Thymus (tissue), 11 donors: ENCODE results near the gene ANKRD31. TPM values are rescaled to one million over a fixed set of nuclear protein-coding genes. Genes with fewer than 3 reads are reported as not detected.

Source experiments
- DNase-seq, 9 donors: peaks; one replicate each; pipeline ENCODE4 v3.0.0-alpha.2; 2013; ENCODE audit warnings: low spot score in 9 of 9, low read depth in 6 of 9, missing footprints in 1 of 9
- H3K27ac ChIP-seq, 2 donors: one replicate each; pipeline ENCODE4 v1.5.1; 2013; ENCODE audit warnings: control low read depth in 1 of 2, low read depth in 1 of 2, low read length in 1 of 2, mild to moderate bottlenecking in 1 of 2, moderate library complexity in 1 of 2
- H3K27me3 ChIP-seq, 2 donors: one replicate each; pipeline ENCODE4 v1.5.1; 2013; ENCODE audit warnings: low read length in 1 of 2; ENCODE audit not compliant: control insufficient read depth in 2 of 2, insufficient read depth in 1 of 2
- H3K36me3 ChIP-seq, 2 donors: one replicate each; pipeline ENCODE4 v1.5.1; 2013; ENCODE audit warnings: low read length in 1 of 2, mild to moderate bottlenecking in 1 of 2, moderate library complexity in 1 of 2; ENCODE audit not compliant: control insufficient read depth in 2 of 2, insufficient read depth in 2 of 2
- H3K4me1 ChIP-seq, 2 donors: one replicate each; pipeline ENCODE4 v1.5.1; 2013; ENCODE audit warnings: low read length in 2 of 2; ENCODE audit not compliant: control insufficient read depth in 2 of 2, insufficient read depth in 2 of 2
- H3K4me3 ChIP-seq, 2 donors: one replicate each; pipeline ENCODE4 v1.5.1; 2013; ENCODE audit warnings: low read length in 2 of 2, control low read depth in 1 of 2, mild to moderate bottlenecking in 1 of 2
- H3K9me3 ChIP-seq, 2 donors: one replicate each; pipeline ENCODE4 v1.5.1; 2013; ENCODE audit warnings: low read length in 1 of 2, mild to moderate bottlenecking in 1 of 2; ENCODE audit not compliant: control insufficient read depth in 2 of 2, insufficient read depth in 1 of 2
- WGBS: extraction: QIAGEN DNeasy Blood & Tissue Kit; methylation state at CpG from one replicate; pipeline ENCODE4 v1.1.7; 2013; 5-methylcytosine and 5-hydroxymethylcytosine counted together
- polyA plus RNA-seq: library from polyadenylated mRNA; stranded (reverse); fragments of 200-250 nt; gene quantifications from one replicate; pipeline ENCODE4 v1.2.3, GENCODE V29; 2013
- total RNA-seq: library from RNA; stranded (reverse); fragments of 120-200 nt; gene quantifications from one replicate; pipeline ENCODE4 v1.2.4, GENCODE V29; 2013
- donor health status: healthy.

The ANKRD31 gene
- total and polyA plus RNA-seq, 2 donors, result 0.61 to 0.64 TPM

DNA sequence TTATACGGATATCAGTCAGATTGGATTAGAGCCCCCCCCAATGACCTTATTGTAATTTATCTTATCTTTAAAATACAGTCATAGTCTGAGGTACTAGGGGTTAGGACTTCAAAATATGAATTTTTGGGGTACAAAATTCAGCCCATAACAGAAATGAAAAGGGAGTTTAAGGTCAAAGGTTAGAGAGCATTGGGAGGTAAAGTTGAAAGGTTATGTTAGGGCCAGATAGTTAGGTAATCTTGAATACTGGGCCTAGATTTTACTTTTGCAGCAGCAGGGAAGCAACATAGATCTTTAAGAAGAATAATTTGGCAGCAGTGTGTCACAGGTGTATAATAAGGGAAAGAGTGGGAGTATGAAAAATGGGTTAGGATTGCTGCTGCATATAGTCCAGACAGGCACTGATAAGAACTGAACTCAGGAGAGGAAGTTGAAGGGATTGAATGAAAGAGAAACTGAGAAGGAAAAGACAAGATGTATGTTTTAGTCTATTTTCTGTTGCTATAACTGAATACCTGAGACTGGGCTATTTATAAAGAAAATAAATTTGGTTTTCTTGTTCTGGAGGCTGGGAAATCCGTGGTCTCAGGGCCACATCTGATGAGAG lies 173.7 kb downstream of the ANKRD31 start:
- H3K4me1 ChIP-seq, result peaks cover 45 to 52% of the 10 kb centered on the region in 2 donors
- no peak for DNase-seq
- no peaks in the 10 kb centered on the region for H3K27me3 ChIP-seq
- H3K4me3 ChIP-seq, result no peak overlapping the region
- H3K9me3 ChIP-seq, result no peaks in the 10 kb centered on the region
- H3K27ac ChIP-seq, result peak overlapping the region; percentile 15 to 40
- no peaks in the 10 kb centered on the region for H3K36me3 ChIP-seq
- WGBS, result 97% methylated on average over 2 of the region's 2 CpGs

DNA sequence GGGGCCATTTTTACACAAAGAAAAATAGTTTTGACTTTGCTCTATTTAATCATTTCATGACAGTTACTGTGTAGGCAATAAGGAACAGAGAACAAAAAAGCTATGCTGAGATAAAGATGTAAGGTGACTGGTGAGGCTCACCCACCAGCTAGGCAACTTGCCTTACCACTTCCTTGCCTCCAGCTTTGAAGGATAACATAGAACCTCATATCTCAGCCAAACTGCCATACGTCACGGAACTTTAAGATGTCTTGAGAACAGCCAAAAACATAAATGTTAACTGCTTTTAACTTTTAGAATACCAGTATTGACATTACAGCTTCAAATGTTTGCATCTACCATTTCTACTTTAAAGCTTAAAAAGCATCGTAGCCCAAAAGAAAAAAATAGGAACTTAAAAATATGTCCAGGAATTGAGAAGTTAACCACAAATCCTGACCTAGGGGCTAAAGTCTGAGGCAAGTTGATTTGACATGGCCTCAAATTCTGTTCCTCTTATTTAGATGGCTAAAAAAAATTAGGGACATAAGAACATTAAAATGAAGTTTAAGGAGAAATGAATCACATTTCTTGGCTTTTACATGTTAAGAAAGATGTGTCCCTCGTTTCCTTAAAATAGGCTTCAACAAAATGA lies 176.6 kb downstream of the ANKRD31 start:
- H3K27me3 ChIP-seq, result no peaks in the 10 kb centered on the region
- H3K9me3 ChIP-seq, result no peaks in the 10 kb centered on the region
- WGBS, result 12% methylated on average over 4 of the region's 4 CpGs

DNA sequence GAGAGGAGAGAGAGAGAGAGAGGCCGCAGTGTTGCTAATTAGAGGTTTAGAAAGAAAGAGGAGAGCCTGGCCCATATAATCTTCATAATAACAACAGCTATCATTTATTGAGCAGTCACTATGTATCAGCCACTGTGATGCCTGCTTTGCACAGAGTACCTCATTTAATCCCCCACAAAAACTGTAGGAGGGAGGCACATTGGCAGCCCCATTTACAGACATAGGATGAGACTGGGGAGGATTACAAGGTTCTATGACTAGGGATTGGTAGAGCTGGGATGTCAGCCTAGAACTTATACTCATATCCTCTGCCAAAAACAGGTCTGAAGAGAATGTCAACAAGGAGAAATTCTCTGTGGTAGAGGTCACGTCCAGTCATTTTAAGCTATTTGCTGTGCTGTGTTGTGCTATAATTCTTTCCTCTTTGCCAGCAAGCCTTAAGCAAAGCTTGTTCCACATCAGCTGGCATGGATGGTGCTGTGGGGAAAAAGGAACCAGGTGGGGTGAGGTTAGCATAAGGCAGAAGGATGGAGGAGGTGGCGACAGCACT lies 177.6 kb downstream of the ANKRD31 start:
- Histone ChIP-seq H3K4me3 (no peak overlapping the region), H3K27me3 (peaks cover 0 to 3% of the 10 kb centered on the region in 2 donors), H3K4me1 (peaks cover 77 to 87% of the 10 kb centered on the region in 2 donors), H3K27ac (peak overlapping the region; percentile 99), H3K9me3 (no peaks in the 10 kb centered on the region), H3K36me3 (no peaks in the 10 kb centered on the region)
- 76% methylated on average over 3 of the region's 3 CpGs for WGBS
- peak in 1 of 9 donors; percentile 56 for DNase-seq

More for the DNA sequence above, 176.6 kb downstream of the ANKRD31 start:
- Histone ChIP-seq H3K36me3 (no peaks in the 10 kb centered on the region), H3K4me3 (no peak overlapping the region), H3K27ac (peak overlapping the region; percentile 87 to 99), H3K4me1 (peaks cover 68 to 78% of the 10 kb centered on the region in 2 donors)
- DNase-seq, result peak; percentile 70 to 97 (median 90)

DNA sequence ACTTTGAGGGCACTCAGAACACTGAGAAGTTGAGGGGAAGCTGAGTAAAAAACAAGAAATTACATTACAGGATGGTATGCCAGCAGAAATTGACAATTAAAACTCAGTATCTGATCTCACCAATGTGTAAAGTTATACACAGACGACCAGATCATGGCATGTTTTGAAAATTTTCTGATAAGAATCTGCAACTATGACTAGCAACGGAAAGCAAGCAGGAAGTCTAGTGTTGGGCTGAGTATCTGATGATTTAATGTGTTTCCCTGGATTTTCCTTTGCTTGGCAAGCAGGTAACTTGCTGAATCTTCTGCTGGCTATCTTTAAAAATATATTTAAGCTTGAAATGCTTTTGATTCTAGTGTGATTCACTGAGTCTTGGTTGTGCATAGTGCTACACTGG lies 179.1 kb downstream of the ANKRD31 start:
- H3K9me3 ChIP-seq, result no peaks in the 10 kb centered on the region
- peaks cover 0 to 5% of the 10 kb centered on the region in 2 donors for H3K27me3 ChIP-seq
- DNase-seq, result peak in 1 of 9 donors; percentile 76
- peaks cover 72 to 82% of the 10 kb centered on the region in 2 donors for H3K4me1 ChIP-seq
- H3K27ac ChIP-seq, result peak overlapping the region; percentile 76 to 99
- WGBS, result 2% methylated on average over 2 of the region's 2 CpGs
- no peaks in the 10 kb centered on the region for H3K36me3 ChIP-seq
- peak overlapping the region in 1 of 2 donors; percentile 7 for H3K4me3 ChIP-seq

DNA sequence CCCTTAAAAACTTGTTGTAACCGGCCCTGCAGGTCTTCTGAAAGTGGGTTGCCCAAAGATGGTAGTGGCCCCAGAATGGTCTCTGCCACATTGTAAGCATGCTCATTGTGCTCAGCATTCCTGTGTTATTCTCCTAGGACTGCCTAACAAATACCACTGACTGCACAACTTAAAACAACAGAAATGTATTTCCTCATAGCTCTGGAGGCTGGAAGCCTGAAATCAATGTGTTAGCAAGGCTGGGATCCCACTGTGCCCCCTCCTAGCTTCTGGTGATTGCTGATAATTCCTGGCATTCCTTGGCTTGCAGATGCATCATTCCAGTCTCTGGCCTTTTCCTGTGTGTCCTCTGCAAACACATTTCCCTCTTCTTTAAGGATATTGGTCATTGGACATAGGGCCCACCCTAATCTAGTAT lies 180.9 kb downstream of the ANKRD31 start:
- Histone ChIP-seq H3K4me1 (peaks cover 65 to 76% of the 10 kb centered on the region in 2 donors), H3K27ac (no peak overlapping the region), H3K36me3 (no peaks in the 10 kb centered on the region), H3K4me3 (no peak overlapping the region), H3K27me3 (peaks cover 0 to 8% of the 10 kb centered on the region in 2 donors), H3K9me3 (no peaks in the 10 kb centered on the region)
- 98% methylated on average over 1 of the region's 1 CpG for WGBS
- no peak for DNase-seq

DNA sequence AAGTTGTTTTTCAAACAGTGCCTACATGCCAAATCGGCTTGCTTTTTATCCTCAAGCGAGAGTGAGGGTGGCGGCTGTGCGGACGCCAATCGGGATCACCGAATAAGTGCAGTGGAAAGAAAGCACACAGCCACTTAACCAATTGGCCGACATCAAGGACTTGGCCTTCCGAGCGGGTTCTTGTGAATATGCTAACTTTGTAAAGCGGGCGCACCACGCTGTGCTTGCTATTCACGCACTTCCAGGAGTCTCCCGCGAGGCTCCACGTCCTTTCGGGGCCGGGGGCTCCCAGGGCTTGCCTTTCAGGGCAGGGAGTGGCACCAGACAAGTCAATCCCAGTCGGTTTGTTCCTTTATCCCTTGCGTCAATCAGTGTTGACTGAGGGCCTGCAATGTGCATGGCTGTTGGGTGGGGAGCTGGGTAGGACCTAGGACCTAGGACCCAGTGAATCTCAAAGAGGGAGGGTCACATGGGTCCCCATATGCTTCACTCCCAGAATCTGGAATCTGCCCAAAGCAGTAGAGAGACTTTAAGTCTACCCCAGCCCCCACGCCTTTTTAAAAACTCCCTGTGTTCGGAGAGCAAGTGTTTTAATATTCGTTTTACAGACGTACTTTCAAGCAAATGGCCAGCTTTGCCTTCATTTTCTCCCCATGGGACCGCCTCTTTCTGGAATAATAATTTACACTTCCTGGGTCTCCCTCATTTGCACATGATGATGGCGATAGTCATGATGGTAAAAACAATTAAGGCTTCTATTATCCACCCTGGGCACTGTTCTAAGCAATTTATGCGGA lies 182.3 kb downstream of the ANKRD31 start:
- Histone ChIP-seq H3K27me3 (peaks cover 0 to 8% of the 10 kb centered on the region in 2 donors), H3K27ac (peak overlapping the region; percentile 98 to 99)

DNA sequence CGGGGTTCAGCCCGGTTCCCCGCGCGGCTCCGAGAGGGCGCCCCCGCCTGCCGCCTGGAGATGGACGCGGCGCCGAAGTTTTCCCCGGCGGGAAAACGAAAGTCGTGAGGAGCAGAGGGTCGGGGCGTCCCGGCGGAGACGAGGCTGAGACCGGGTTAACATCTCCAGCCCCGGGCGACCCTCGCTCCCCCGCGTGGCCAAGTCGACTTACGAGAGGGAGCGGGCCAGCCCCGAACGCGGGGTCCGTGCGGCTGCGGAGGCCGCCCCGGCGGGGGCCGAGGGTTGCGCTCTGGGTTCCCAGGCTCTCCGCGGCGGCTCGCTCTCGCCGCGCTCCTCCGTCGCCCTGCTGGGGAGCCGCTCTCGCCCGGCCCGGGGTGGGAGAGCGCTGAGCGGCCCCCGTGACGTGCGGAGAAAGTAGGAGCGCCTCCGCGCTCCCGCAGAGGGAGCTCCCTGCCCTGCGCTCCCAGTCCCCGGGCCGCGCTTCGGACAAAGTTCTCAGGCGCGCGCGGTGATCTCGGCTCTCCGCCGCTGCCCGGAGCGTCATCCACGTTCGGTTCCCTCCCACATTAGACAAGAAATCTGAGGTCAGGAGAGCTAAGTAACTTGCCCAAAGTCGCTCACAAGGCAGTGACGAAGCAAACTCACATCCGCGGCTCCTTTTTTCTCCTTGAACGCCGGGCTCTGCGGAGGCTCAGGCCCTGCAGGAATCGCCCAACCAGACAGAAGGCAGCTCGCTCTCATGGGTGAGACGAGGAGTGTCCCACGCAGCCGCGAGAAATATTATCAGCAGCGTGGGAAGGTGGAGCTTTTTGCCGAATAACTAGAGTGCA lies 183.2 kb downstream of the ANKRD31 start:
- no peaks in the 10 kb centered on the region for H3K9me3 ChIP-seq
- DNase-seq, result peak in 7 of 9 donors; percentile 57 to 87 (median 68)
- peaks cover under 1 to 11% of the 10 kb centered on the region in 2 donors for H3K36me3 ChIP-seq
- peak overlapping the region; percentile 74 to 97 for H3K4me3 ChIP-seq
- H3K27me3 ChIP-seq, result peaks cover 0 to 8% of the 10 kb centered on the region in 2 donors
- WGBS, result under 1% methylated on average over 95 of the region's 95 CpGs
- peaks cover 60 to 72% of the 10 kb centered on the region in 2 donors for H3K4me1 ChIP-seq
- H3K27ac ChIP-seq, result peak overlapping the region; percentile 98 to 99

More for the DNA sequence above, 182.3 kb downstream of the ANKRD31 start:
- WGBS, result 64% methylated on average over 28 of the region's 28 CpGs
- Histone ChIP-seq H3K9me3 (no peaks in the 10 kb centered on the region), H3K36me3 (peaks cover 0 to 3% of the 10 kb centered on the region in 2 donors), H3K4me3 (peak overlapping the region; percentile 74 to 97), H3K4me1 (peaks cover 65 to 76% of the 10 kb centered on the region in 2 donors)
- DNase-seq, result no peak

DNA sequence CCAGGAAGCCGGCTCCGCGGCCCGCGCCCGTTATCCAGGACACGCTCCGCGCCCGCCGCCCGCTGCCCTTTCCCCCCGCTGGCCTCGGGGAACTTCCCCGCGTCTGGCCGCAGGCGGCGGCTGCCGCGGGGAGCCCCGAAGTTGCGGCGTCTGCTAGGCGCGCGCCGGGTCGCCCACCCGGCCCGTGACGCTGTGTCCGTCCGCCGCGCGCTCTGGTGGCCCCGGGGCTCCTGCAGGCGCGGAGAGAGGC lies 183.7 kb downstream of the ANKRD31 start:
- H3K27ac ChIP-seq, result peak overlapping the region; percentile 98 to 99
- peaks cover 0 to 8% of the 10 kb centered on the region in 2 donors for H3K27me3 ChIP-seq
- H3K4me3 ChIP-seq, result peak overlapping the region; percentile 74 to 97
- DNase-seq, result no peak
- under 1% methylated on average over 40 of the region's 40 CpGs for WGBS
- H3K36me3 ChIP-seq, result peaks cover 4 to 15% of the 10 kb centered on the region in 2 donors
- peaks cover 58 to 70% of the 10 kb centered on the region in 2 donors for H3K4me1 ChIP-seq
- no peaks in the 10 kb centered on the region for H3K9me3 ChIP-seq
